Measurements from ENCODE around the gene SYF2. TPM values are rescaled to one million over a fixed set of nuclear protein-coding genes. Genes with fewer than 3 reads are reported as not detected.

SYF2 gene
- polyA plus RNA-seq, 3 donors, result 32.0 to 52.9 (median 45.1) TPM

GRCh38 chr1:25194054-25194453, 38.2 kb downstream of the SYF2 start:
- 97% methylated on average over 8 of the region's 8 CpGs for WGBS (ENCODE audit: insufficient coverage)
- Histone ChIP-seq H3K4me2 (replicated peaks; ENCODE audit: extremely low read depth, low read length, poor library complexity, severe bottlenecking) (no peak overlapping the region), H3K36me3 (replicated peaks in 1 of 2; ENCODE audit: control insufficient read depth in 1 of 2, insufficient read depth in 2 of 2, low read length in 2 of 2) (no peaks in the 10 kb centered on the region), H3K79me2 (ENCODE audit: insufficient read depth, low read length) (no peaks in the 10 kb centered on the region), H3K27ac (ENCODE audit: low read depth in 1 of 2, low read length in 2 of 2) (no peak overlapping the region), H3K9ac (ENCODE audit: insufficient read depth, low read length, poor library complexity, severe bottlenecking) (no peak overlapping the region), H4K20me1 (ENCODE audit: insufficient read depth, low read length) (no peaks in the 10 kb centered on the region), H3K9me3 (replicated peaks in 1 of 2; ENCODE audit: control insufficient read depth in 1 of 2, insufficient read depth in 1 of 2, low read length in 2 of 2) (no peaks in the 10 kb centered on the region), H3K27me3 (ENCODE audit: control insufficient read depth in 2 of 2, insufficient read depth in 2 of 2, low read length in 2 of 2) (no peaks in the 10 kb centered on the region), H3K4me1 (ENCODE audit: control insufficient read depth in 1 of 2, insufficient read depth in 2 of 2, low read length in 2 of 2) (no peaks in the 10 kb centered on the region), H3K4me3 (replicated peaks in 1 of 3; ENCODE audit: low read depth in 2 of 3, low read length in 3 of 3) (no peak overlapping the region), H2AFZ (ENCODE audit: insufficient read depth, low read depth, low read length, poor library complexity, severe bottlenecking) (no peak overlapping the region)
- H3K36me3 Mint-ChIP-seq, result no peaks in the 10 kb centered on the region
- no peak overlapping the region for H3K27ac Mint-ChIP-seq
- H3K27me3 Mint-ChIP-seq (ENCODE audit: low read depth in 3 of 3), result peaks cover 5 to 9% (median 7%) of the 10 kb centered on the region in 3 donors
- no peak overlapping the region for H3K4me3 Mint-ChIP-seq
- DNase-seq, result no peak
- peaks cover 9% of the 10 kb centered on the region for H3K4me1 Mint-ChIP-seq
- TF ChIP-seq CTCF (IDR thresholded peaks at IDR 0.05), result no peak
- intact Hi-C loops (cut with micrococcal nuclease), result no loop called here
- no peaks in the 10 kb centered on the region for H3K9me3 Mint-ChIP-seq

- no peaks in the 10 kb centered on the region for H4K20me1 ChIP-seq (ENCODE audit: insufficient read depth, low read length)
- Mint-ChIP-seq H3K4me3 (no peak overlapping the region), H3K27me3 (ENCODE audit: low read depth in 3 of 3) (peaks cover 4 to 6% (median 5%) of the 10 kb centered on the region in 3 donors), H3K4me1 (peaks cover 5% of the 10 kb centered on the region), H3K27ac (no peak overlapping the region), H3K9me3 (no peaks in the 10 kb centered on the region), H3K36me3 (no peaks in the 10 kb centered on the region)
- no peak overlapping the region for H3K4me3 ChIP-seq (replicated peaks in 1 of 3; ENCODE audit: low read depth in 2 of 3, low read length in 3 of 3)
- no peak overlapping the region for H3K9ac ChIP-seq (ENCODE audit: insufficient read depth, low read length, poor library complexity, severe bottlenecking)
- no peaks in the 10 kb centered on the region for H3K36me3 ChIP-seq (replicated peaks in 1 of 2; ENCODE audit: control insufficient read depth in 1 of 2, insufficient read depth in 2 of 2, low read length in 2 of 2)
- TF ChIP-seq CTCF (IDR thresholded peaks at IDR 0.05), result no peak
- no peaks in the 10 kb centered on the region for H3K27me3 ChIP-seq (ENCODE audit: control insufficient read depth in 2 of 2, insufficient read depth in 2 of 2, low read length in 2 of 2)
- no peaks in the 10 kb centered on the region for H3K79me2 ChIP-seq (ENCODE audit: insufficient read depth, low read length)
- no peaks in the 10 kb centered on the region for H3K4me1 ChIP-seq (ENCODE audit: control insufficient read depth in 1 of 2, insufficient read depth in 2 of 2, low read length in 2 of 2)
- intact Hi-C loops (cut with micrococcal nuclease), result no loop called here
- DNase-seq, result no peak
- no peak overlapping the region for H3K4me2 ChIP-seq (replicated peaks; ENCODE audit: extremely low read depth, low read length, poor library complexity, severe bottlenecking)
- H3K9me3 ChIP-seq (replicated peaks in 1 of 2; ENCODE audit: control insufficient read depth in 1 of 2, insufficient read depth in 1 of 2, low read length in 2 of 2), result no peaks in the 10 kb centered on the region
- no peak overlapping the region for H3K27ac ChIP-seq (ENCODE audit: low read depth in 1 of 2, low read length in 2 of 2)
- H2AFZ ChIP-seq (ENCODE audit: insufficient read depth, low read depth, low read length, poor library complexity, severe bottlenecking), result no peak overlapping the region
- WGBS (ENCODE audit: insufficient coverage), result 92% methylated on average over 7 of the region's 9 CpGs
These were observed 39.1 kb downstream of the SYF2 start for GRCh38 chr1:25193229-25193628.
